ENCODE results near the gene ANKMY2.

- TF ChIP-seq CTCF (IDR thresholded peaks at IDR 0.05 in 8 of 11, conservative IDR thresholded peaks at IDR 0.05 in 3 of 11) (no peak), POLR2AphosphoS5 (IDR thresholded peaks at IDR 0.05) (no peak), POLR2A (IDR thresholded peaks at IDR 0.05) (no peak)
Observed at GRCh38 chr7:16661924-16662323, 16.4 kb upstream of the ANKMY2 start.

All from spleen (tissue), 7 donors.